ENCODE measurements around the gene TEX14. TPM values are rescaled to one million over a fixed set of nuclear protein-coding genes. Genes with fewer than 3 reads are reported as not detected.
A peak's percentile ranks its signal among the peaks of the same experiment; 100 is the strongest.

Gene TEX14
- total RNA-seq, 1 experiment from 2014 or later = not detected

GRCh38 chr17:58516644-58517377, 175.0 kb downstream of the TEX14 start:
- H3K36me3 ChIP-seq (ENCODE audit: insufficient read depth, low read length) = peaks cover 10% of the 10 kb centered on the region; the same call in 1 of the 2 replicates
- peak overlapping the region; percentile 94 for H3K4me3 ChIP-seq (ENCODE audit: low read length)
- H3K27me3 ChIP-seq (ENCODE audit: low read length) = no peaks in the 10 kb centered on the region
- H3K79me2 ChIP-seq (ENCODE audit: low read length) = peaks cover 46% of the 10 kb centered on the region
- H2AFZ ChIP-seq (ENCODE audit: low read length) = no peak overlapping the region
- H4K20me1 ChIP-seq (ENCODE audit: insufficient read depth, low read depth, low read length) = peaks cover 8% of the 10 kb centered on the region; the same call in 1 of the 2 replicates
- H3K4me1 ChIP-seq (ENCODE audit: low read length) = peaks cover 53% of the 10 kb centered on the region
- H3K27ac ChIP-seq (ENCODE audit: low read length) = no peak overlapping the region
- H3K9ac ChIP-seq (ENCODE audit: low read length) = peak overlapping the region; percentile 89
- no peaks in the 10 kb centered on the region for H3K9me2 ChIP-seq (replicated peaks; ENCODE audit: insufficient read depth, low read length)
- H3K4me2 ChIP-seq (ENCODE audit: low read depth, low read length, poor library complexity, severe bottlenecking) = peak overlapping the region; percentile 92
- DNase-seq = no peak
- H3K9me3 ChIP-seq (ENCODE audit: low read length) = no peaks in the 10 kb centered on the region

DNA sequence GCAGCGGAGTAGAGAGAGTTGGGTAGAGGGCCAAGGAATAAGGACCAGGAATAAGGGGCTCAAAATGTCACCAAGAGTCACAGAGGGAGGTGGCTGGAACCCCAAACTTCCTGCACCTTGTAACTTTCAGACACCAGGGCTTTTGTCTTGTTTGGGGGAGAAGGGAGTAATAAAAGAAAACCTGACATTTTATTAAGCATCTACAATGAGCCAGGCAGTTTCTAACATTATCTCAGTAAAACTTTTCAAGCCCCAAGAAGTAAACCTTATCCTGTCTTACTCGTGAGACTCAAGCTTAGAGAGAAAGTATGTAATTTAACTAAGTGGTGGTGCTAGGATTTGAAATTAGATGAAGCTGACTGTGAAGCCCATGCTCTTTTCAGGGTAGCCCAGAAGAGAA, 176.6 kb downstream of the TEX14 start:
- H3K4me1 ChIP-seq (ENCODE audit: low read length) = peaks cover 52% of the 10 kb centered on the region
- H2AFZ ChIP-seq (ENCODE audit: low read length) = no peak overlapping the region
- H3K4me2 ChIP-seq (ENCODE audit: low read depth, low read length, poor library complexity, severe bottlenecking) = peak overlapping the region; percentile 92
- H3K9me2 ChIP-seq (replicated peaks; ENCODE audit: insufficient read depth, low read length) = no peaks in the 10 kb centered on the region
- peak overlapping the region; percentile 89 for H3K9ac ChIP-seq (ENCODE audit: low read length)
- peaks cover 8% of the 10 kb centered on the region; the same call in 1 of the 2 replicates for H4K20me1 ChIP-seq (ENCODE audit: insufficient read depth, low read depth, low read length)
- H3K79me2 ChIP-seq (ENCODE audit: low read length) = peaks cover 59% of the 10 kb centered on the region
- peak overlapping the region; percentile 6; the same call in 1 of the 2 replicates for H3K27ac ChIP-seq (ENCODE audit: low read length)
- peaks cover 19% of the 10 kb centered on the region for H3K36me3 ChIP-seq (ENCODE audit: insufficient read depth, low read length)
- no peaks in the 10 kb centered on the region for H3K27me3 ChIP-seq (ENCODE audit: low read length)
- no peaks in the 10 kb centered on the region for H3K9me3 ChIP-seq (ENCODE audit: low read length)
- no peak for DNase-seq
- H3K4me3 ChIP-seq (ENCODE audit: low read length) = peak overlapping the region; percentile 97

GRCh38 chr17:58514770-58515157, 177.1 kb downstream of the TEX14 start:
- peaks cover 8% of the 10 kb centered on the region; the same call in 1 of the 2 replicates for H4K20me1 ChIP-seq (ENCODE audit: insufficient read depth, low read depth, low read length)
- no peaks in the 10 kb centered on the region for H3K9me2 ChIP-seq (replicated peaks; ENCODE audit: insufficient read depth, low read length)
- H3K9ac ChIP-seq (ENCODE audit: low read length) = peak overlapping the region; percentile 89
- no peak overlapping the region for H2AFZ ChIP-seq (ENCODE audit: low read length)
- H3K4me3 ChIP-seq (ENCODE audit: low read length) = peak overlapping the region; percentile 97
- peak overlapping the region; percentile 92 for H3K4me2 ChIP-seq (ENCODE audit: low read depth, low read length, poor library complexity, severe bottlenecking)
- peaks cover 59% of the 10 kb centered on the region for H3K79me2 ChIP-seq (ENCODE audit: low read length)
- DNase-seq = no peak
- H3K9me3 ChIP-seq (ENCODE audit: low read length) = no peaks in the 10 kb centered on the region
- H3K36me3 ChIP-seq (ENCODE audit: insufficient read depth, low read length) = peaks cover 19% of the 10 kb centered on the region
- peaks cover 47% of the 10 kb centered on the region for H3K4me1 ChIP-seq (ENCODE audit: low read length)
- peak overlapping the region; percentile 6; the same call in 1 of the 2 replicates for H3K27ac ChIP-seq (ENCODE audit: low read length)
- no peaks in the 10 kb centered on the region for H3K27me3 ChIP-seq (ENCODE audit: low read length)

- Histone ChIP-seq H3K27me3 (ENCODE audit: low read length) (no peaks in the 10 kb centered on the region), H4K20me1 (ENCODE audit: insufficient read depth, low read depth, low read length) (peaks cover 8% of the 10 kb centered on the region; the same call in 1 of the 2 replicates), H3K79me2 (ENCODE audit: low read length) (peaks cover 59% of the 10 kb centered on the region), H2AFZ (ENCODE audit: low read length) (no peak within 1 kb of the TSS), H3K36me3 (ENCODE audit: insufficient read depth, low read length) (peaks cover 22% of the 10 kb centered on the region), H3K4me3 (ENCODE audit: low read length) (peak within 1 kb of the TSS; percentile 97), H3K4me2 (ENCODE audit: low read depth, low read length, poor library complexity, severe bottlenecking) (peak within 1 kb of the TSS; percentile 92), H3K4me1 (ENCODE audit: low read length) (peaks cover 46% of the 10 kb centered on the region), H3K27ac (ENCODE audit: low read length) (peak within 1 kb of the TSS; percentile 6; the same call in 1 of the 2 replicates), H3K9ac (ENCODE audit: low read length) (peak within 1 kb of the TSS; percentile 89), H3K9me2 (replicated peaks; ENCODE audit: insufficient read depth, low read length) (no peaks in the 10 kb centered on the region), H3K9me3 (ENCODE audit: low read length) (no peaks in the 10 kb centered on the region)
- peak; percentile 91 for DNase-seq
Measured at GRCh38 chr17:58513965-58514769, 177.7 kb downstream of the TEX14 start, which contains the start of gene MTMR4. Gene MTMR4, minus strand, starts transcription at chr17:58514638. Its CDS starts 231 bp downstream, at chr17:58514407.

DNA sequence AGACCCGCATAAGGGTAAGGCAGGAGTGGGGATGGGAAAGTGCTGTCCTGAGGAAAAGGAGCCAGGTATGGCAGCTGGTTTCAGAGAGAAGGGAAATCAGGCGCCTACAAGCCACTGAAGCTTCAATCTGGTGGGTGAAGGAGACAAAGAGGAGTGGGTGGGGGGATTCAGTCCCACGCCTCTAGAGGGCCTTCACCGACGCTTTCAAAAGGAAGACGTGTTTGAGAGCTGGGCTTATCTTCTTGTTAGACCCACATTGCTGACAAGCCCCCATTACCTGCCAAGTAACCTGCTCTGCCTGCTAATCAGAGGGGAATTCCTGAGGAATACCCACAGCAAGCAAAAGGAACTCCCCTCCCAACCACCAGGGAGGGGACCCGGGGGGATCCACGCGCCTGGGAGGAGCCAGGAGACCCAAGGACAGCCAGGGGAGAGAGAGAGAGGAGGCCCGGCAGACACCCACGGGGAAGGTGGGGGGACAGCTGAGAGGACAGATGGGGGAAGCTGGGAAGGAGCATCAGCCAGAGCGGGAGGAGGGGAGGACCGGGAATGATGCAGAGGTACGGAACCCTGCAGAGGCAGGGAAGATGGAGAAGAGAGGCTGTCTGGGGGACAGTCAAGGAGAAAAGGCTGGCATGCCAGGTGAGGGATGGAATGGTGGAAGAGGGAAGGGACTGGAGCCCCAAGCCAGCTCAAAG, 178.4 kb downstream of the TEX14 start:
- no peak for DNase-seq
- no peaks in the 10 kb centered on the region for H3K9me2 ChIP-seq (replicated peaks; ENCODE audit: insufficient read depth, low read length)
- H4K20me1 ChIP-seq (ENCODE audit: insufficient read depth, low read depth, low read length) = peaks cover 8% of the 10 kb centered on the region; the same call in 1 of the 2 replicates
- peak overlapping the region; percentile 92 for H3K4me2 ChIP-seq (ENCODE audit: low read depth, low read length, poor library complexity, severe bottlenecking)
- peak overlapping the region; percentile 89 for H3K9ac ChIP-seq (ENCODE audit: low read length)
- no peak overlapping the region for H2AFZ ChIP-seq (ENCODE audit: low read length)
- H3K36me3 ChIP-seq (ENCODE audit: insufficient read depth, low read length) = peaks cover 29% of the 10 kb centered on the region
- H3K4me3 ChIP-seq (ENCODE audit: low read length) = peak overlapping the region; percentile 97
- peaks cover 59% of the 10 kb centered on the region for H3K79me2 ChIP-seq (ENCODE audit: low read length)
- H3K27ac ChIP-seq (ENCODE audit: low read length) = no peak overlapping the region; the same call in 1 of the 2 replicates
- no peaks in the 10 kb centered on the region for H3K9me3 ChIP-seq (ENCODE audit: low read length)
- peaks cover 41% of the 10 kb centered on the region for H3K4me1 ChIP-seq (ENCODE audit: low read length)
- no peaks in the 10 kb centered on the region for H3K27me3 ChIP-seq (ENCODE audit: low read length)

GRCh38 chr17:58510075-58510474, 181.8 kb downstream of the TEX14 start:
- Histone ChIP-seq H4K20me1 (ENCODE audit: insufficient read depth, low read depth, low read length) (peaks cover 8% of the 10 kb centered on the region; the same call in 1 of the 2 replicates), H2AFZ (ENCODE audit: low read length) (no peak overlapping the region), H3K36me3 (ENCODE audit: insufficient read depth, low read length) (peaks cover 35% of the 10 kb centered on the region), H3K9ac (ENCODE audit: low read length) (no peak overlapping the region), H3K27me3 (ENCODE audit: low read length) (no peaks in the 10 kb centered on the region), H3K4me1 (ENCODE audit: low read length) (peaks cover 22% of the 10 kb centered on the region), H3K9me2 (replicated peaks; ENCODE audit: insufficient read depth, low read length) (no peaks in the 10 kb centered on the region), H3K4me2 (ENCODE audit: low read depth, low read length, poor library complexity, severe bottlenecking) (no peak overlapping the region), H3K9me3 (ENCODE audit: low read length) (no peaks in the 10 kb centered on the region), H3K4me3 (ENCODE audit: low read length) (no peak overlapping the region), H3K27ac (ENCODE audit: low read length) (no peak overlapping the region), H3K79me2 (ENCODE audit: low read length) (peaks cover 38% of the 10 kb centered on the region)
- DNase-seq = no peak

- Histone ChIP-seq H3K27me3 (ENCODE audit: low read length) (no peaks in the 10 kb centered on the region), H3K4me3 (ENCODE audit: low read length) (no peak overlapping the region), H2AFZ (ENCODE audit: low read length) (no peak overlapping the region), H3K36me3 (ENCODE audit: insufficient read depth, low read length) (peaks cover 47% of the 10 kb centered on the region), H3K9me3 (ENCODE audit: low read length) (no peaks in the 10 kb centered on the region), H3K4me2 (ENCODE audit: low read depth, low read length, poor library complexity, severe bottlenecking) (no peak overlapping the region), H3K9me2 (replicated peaks; ENCODE audit: insufficient read depth, low read length) (no peaks in the 10 kb centered on the region), H3K27ac (ENCODE audit: low read length) (no peak overlapping the region), H3K79me2 (ENCODE audit: low read length) (peaks cover 27% of the 10 kb centered on the region), H4K20me1 (ENCODE audit: insufficient read depth, low read depth, low read length) (peaks cover 5% of the 10 kb centered on the region; the same call in 1 of the 2 replicates), H3K9ac (ENCODE audit: low read length) (no peak overlapping the region), H3K4me1 (ENCODE audit: low read length) (peaks cover 15% of the 10 kb centered on the region)
- no peak for DNase-seq
Measured at GRCh38 chr17:58508341-58509067, 183.3 kb downstream of the TEX14 start.
